ENCODE data around the gene SERPINE1.
"Not testable (repeated sequence)": the region's sequence is repeated elsewhere in the genome, so short reads cannot be mapped to it uniquely, and the experiment has no call there.

SERPINE1 gene

DNA sequence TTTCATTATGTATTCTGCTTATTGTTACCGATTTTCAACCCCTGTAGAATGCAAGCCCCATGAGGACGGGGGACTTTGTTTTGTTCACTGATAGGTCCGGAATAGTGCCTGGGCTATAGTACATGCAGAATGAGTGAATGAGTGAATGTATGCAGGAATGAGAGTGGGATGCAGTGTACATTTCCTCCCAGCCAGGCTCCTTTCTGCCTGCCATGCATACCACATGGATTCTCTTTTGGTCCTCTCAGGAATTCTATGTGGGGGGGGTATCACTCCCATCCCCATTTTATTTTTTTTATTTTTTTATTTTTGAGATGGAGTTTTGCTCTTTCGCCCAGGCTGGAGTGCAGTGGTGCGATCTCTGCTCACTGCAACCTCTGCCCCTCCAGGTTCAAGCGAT, 24.9 kb upstream of the SERPINE1 start:
- DNase-seq (ENCODE audit: low spot score), result no peak

DNA sequence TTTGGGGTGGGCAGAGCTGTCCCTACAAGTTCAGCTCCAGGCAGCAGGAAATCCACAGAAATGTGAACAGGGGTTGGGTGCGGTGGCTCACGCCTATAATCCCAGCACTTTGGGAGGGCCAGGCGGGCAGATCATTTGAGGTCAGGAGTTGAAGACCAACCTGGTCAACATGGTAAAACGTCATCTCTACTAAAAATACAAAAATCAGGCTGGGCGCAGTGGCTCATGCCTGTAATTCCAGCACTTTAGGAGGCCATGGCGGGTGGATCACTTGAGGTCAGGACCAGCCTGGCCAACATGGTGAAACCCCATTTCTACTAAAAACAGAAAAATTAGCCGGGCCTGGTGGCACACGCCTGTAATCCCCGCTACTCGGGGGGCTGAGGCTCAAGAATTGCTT, 23.2 kb upstream of the SERPINE1 start:
- DNase-seq (ENCODE audit: low spot score), result not testable (repeated sequence)

DNA sequence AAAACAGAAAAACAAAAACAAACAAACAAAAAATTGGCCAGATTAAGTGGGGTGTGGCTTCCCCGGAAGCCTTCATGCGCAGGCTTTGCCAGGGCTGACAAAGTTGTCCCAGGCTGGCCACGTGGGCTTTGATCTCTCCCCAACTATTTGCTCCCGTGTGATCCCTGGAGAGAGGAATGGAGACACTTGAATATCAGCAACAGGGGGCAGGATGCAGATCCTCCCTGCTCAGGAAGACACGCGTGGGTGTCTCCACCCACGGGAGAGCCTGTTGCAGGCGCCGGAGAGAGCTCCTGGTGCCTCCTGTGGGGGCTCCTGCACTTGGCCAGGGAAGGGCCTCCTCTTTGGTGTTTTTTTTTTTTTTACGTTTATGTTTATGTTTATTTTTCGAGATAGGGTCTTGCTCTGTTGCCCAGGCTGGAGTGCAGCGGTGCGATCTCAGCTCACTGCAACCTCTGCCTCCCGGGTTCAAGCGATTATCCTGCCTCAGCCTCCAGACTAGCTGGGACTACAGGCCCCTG, 22.7 kb upstream of the SERPINE1 start:
- DNase-seq (ENCODE audit: low spot score), result no peak

DNA sequence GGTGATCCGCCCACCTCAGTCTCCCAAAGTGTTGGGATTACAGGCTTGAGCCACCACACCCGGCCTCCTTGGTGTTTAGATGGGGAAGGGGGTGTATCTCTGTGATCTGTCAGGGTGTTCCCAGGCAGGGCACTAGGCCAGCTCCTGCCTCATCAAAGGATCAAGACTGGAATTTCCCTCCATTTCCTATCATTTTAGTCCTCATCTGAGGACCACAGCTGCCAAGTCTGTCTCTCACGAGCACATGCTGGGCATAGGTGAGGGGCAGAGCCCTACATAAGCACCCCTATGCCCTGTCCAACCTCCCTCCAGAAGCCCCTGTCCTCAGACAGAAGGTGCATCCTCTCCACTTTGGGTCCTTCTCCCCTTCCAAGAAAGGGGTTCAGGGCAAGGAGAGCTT, 22.1 kb upstream of the SERPINE1 start:
- no peak for DNase-seq (ENCODE audit: low spot score)

DNA sequence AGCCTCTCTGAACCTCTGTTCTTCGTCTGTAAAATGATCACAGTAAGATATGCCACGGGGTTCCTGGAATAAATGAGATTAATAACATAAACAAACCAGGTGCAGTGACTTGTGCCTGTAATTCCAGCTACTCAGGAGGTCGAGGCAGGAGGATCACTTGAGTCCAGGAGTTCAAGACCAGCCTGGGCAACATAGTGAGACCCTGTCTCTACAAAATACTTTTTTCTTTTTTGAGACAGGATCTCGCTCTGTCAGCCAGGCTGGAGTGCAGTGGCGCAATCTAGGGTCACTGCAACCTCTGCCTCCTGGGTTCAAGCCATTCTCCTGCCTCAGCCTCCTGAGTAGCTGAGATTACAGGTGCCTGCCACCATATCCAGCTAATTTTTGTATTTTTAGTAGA, 21.7 kb upstream of the SERPINE1 start:
- DNase-seq (ENCODE audit: low spot score), result not testable (repeated sequence)

DNA sequence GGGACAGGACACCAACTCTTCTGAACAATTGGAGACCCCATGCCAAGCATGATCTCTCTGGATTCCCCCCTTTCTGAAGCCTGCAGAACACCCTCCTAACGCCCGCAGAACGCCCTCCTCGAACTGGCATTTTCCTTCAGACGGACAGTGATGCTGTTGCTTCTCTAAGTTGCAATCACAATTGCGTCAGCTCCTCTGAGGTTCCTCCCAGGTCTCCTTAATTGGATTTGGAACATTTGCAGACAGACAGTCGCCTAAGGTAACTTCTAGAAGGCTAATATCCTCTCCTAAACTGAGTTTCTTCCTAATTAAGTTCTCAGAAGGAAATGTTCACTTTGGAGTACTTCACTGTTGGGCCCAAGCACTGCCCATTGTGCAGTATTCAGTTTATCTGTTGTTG, 20.5 kb upstream of the SERPINE1 start:
- DNase-seq (ENCODE audit: low spot score), result no peak

DNA sequence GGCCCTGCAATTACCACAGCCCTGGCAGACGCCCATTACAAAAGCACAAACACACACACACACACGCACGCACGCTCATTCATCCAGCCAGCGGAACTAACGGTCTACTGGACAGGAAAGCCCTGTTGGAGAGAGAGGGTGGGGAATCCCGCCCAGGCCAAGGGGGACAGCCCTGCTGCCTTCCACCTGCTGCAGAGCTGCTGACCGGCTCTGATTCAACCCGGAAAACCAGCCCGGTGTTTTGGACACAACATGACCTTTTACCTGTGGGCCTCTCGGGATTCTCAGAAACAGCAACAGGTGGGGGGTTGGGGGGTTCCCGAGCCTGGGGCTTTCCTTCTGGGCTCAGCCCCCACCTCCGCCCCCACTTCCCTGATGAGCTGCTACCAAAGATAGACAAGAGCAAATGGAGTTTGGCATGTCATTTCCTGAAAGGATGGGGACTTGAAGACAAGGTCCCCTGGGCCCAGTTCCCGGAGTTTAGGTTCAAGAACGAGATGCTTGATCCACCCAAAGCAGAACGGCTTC, 18.5 kb upstream of the SERPINE1 start:
- DNase-seq (ENCODE audit: low spot score), result no peak

DNA sequence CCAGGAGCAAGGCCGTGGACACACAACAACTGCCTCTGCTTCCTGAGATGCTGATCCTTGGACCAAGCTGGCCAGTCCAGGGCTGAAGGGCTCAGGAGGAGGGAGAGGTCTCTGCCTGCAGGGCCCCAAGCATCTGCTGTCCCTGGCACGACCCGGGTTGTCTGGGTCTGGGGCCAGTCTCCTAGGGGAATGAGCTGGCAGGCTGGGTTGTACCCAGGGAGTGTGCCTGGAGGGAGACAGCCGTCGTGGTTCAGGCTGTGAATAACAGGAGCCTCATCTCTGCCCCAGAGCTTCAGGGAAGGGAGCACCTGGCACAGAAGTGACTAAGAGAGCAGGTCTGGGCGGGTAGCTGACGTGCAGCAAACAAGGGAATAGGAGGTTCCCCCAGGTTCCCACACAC, 17.9 kb upstream of the SERPINE1 start:
- no peak for DNase-seq (ENCODE audit: low spot score)

DNA sequence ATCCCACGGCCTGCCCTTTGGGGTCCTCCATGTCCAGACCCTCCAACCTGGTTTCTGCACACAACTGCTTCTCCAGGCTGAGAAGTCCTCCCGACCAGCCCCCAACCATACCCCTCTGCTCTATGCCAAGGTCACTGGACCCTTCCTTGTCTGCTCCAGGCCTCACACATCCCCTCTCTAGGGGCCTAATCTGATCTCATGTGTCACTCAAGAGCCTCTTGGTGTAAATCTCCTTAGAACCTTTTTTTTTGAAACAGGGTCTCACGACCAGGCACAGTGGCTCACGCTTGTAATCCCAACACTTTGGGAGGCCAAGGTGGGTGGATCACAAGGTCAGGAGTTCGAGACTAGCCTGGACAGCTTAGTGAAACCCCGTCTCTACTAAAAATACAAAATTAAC, 17.5 kb upstream of the SERPINE1 start:
- DNase-seq (ENCODE audit: low spot score), result no peak

DNA sequence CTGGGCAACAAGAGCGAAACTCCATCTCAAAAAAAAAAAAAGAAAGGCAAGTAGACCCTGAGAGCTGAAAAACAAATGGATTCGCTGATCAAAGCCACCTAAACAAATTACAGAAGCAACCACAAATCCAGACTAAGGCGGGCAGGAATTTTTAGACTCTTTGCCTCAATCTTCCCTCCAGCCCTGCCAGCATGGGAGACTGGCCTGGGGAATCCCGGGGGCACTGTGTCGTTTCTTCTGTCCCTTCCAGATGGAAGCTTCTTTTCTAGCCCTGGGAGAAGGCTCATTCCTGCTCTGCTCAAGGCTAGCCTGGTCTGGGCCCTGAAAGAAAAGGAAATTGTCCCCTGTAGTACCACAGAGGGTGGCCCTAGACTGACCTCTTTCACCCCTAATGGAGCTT, 15.6 kb upstream of the SERPINE1 start:
- no peak for DNase-seq (ENCODE audit: low spot score)

DNA sequence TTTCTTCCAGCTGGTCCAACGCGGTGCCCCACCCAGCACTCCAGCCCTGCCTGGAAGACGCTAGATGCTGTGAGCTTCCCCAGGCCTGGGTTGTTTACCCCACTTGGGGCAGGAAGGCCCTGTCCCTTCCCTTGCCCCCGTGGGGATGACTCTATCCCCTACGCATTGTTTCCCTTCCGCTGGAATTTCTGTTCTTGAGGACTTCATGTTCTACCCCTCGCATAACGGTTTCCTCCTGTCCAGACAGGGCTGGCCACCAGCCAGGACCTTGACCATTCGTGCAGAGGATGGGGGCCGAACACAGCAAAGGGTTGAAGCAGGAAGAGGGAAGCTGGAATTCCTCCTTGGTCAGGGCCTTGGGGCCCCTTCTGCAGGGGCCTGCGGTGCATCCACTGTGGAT, 14.7 kb upstream of the SERPINE1 start:
- DNase-seq (ENCODE audit: low spot score), result no peak

DNA sequence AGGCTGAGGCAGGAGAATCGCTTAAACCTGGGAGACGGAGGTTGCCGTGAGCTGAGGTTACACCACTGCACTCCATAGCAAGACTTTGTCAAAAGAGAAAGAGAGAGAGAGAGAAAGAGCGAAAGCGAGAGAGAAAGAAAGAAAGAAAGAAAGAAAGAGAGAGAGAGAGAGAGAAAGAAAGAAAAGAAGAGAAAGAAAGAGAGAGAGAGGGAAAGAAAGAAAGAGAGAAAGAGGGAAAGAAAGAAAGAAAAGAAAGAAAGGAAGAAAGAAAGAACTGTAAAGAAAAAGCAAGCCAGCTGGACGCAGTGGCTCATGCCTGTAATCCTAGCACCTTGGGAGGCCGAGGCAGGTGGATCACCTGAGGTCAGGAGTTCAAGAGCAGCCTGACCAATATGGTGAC, 13.8 kb upstream of the SERPINE1 start:
- not testable (repeated sequence) for DNase-seq (ENCODE audit: low spot score)

DNA sequence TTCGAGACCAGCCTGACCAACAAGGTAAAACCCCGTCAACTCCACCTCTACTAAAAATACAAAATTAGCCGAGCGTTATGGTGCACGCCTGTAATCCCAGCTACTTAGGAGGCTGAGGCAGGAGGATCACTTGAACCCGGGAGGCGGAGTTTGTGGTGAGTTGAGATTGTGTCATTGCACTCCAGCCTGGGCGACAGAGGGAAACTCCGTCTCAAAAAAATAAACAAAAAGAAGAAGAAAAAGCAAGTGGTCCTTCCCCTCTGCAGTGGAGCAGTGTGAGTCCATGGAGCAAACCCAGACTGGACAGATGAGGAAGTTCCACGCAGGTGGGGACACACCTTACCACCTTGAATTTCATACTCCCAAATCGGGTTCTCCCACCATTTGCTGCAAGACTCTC, 13.1 kb upstream of the SERPINE1 start:
- no peak for DNase-seq (ENCODE audit: low spot score)

DNA sequence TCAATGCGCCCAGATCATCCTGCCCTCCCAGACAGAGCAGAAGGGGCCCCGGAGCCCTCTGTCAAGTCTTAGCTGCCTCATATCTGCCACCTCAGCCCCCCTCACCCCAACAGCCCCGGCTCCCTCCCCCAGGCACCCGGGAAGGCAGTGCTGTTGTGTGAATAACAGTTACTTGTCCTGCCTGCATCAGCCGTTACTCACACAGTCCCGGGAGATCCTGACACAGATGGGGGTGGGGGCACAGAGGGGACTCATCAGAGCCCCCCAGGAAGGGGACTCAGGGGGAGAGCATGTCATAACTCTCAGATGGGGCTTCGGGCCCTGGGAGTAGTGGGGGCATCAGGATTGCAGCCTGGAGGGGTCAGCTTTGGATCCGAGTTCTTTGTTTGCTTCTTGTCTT, 12.4 kb upstream of the SERPINE1 start:
- DNase-seq (ENCODE audit: low spot score), result no peak

DNA sequence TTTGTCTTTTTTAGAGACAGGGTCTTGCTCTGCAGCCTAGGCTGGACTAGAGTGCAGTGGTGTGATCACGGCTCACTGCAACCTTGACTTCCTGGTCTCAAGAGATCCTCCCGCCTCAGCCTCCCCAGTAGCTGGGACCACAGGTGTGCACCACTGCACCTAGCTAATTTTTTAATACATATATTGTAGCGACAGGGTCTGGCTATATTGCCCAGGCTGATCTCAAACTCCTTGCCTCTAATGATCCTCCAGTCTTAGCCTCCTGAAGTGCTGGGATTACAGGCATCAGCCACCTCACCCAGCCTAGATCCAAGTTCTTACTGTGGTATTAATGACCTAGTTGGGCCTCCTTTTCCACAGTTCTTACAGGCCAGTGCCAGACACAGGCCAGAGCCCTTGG, 11.7 kb upstream of the SERPINE1 start:
- DNase-seq (ENCODE audit: low spot score), result no peak

DNA sequence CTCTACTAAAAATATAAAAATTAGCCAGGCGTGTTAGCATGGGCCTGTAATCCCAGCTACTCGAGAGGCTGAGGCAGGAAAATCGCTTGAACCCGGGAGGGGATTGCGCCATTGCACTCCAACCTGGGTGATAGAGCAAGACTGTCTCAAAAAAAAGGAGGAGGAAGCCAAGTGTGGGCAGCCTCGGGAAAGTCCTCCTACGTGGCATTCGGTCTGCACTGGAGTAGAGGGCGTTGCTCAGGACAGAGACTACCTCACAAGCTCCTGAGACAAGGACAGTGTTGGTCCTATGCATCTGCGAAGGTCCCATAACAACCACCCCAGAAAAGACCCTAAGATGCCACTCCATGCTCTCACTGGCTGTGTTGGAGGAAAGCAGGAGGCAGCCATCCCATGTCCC, 10.0 kb upstream of the SERPINE1 start:
- DNase-seq (ENCODE audit: low spot score), result no peak

DNA sequence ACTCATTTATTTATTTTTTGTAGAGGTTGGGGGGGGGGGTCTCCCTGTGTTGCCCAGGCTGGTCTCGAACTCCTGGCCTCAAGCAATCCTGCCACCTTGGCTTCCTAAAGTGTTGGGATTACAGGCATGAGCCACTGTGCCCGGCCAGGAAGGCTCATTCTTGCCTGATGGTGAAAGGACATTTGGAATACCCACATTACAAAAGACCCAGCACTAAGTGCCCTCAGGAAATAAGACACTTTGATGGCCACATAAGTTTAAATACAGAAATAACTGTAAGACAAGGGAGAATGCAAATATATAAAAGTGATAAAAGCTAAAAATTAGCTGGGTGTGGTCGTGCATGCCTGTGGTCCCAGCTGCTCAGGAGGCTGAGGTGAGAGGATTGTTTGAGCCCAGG, 8.0 kb upstream of the SERPINE1 start:
- no peak for DNase-seq (ENCODE audit: low spot score)

DNA sequence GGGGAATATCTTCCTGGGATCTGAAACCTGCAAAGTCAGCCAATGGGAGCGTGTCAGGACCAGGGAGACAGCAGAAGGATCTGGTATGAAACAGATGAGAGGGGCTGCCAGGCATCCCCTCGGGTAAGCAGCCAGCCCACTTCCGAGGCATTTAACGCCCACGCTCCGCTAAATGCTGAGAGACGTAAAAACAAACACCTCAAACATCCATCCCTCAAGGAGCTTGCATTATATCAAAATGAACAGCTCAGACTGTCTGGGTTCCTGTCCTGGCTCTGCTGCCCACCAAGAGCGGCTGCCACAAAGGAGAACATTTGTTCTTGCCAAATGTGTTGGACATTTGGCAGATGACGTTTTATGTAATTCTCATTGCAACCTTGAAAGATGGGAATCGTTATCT, 7.0 kb upstream of the SERPINE1 start:
- DNase-seq (ENCODE audit: low spot score), result no peak

DNA sequence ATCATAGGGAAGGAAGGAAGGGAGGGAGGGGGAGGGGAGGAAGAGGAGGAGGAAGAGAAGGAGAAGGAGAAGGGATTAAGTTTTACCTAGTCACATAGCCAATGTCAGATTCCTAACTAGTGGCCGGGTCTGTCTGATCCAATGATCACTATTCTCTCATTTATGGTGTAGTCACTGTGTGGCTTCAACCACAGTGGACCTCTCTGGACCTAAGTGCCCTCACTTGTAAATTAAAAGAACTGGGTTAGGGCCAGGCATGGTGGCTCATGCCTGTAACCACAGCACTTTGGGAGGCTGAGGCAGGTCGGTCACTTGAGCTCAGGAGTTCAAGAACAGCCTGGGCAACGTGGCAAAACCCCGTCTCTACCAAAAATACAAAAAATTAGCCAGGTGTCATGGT, 6.6 kb upstream of the SERPINE1 start:
- DNase-seq (ENCODE audit: low spot score), result no peak

DNA sequence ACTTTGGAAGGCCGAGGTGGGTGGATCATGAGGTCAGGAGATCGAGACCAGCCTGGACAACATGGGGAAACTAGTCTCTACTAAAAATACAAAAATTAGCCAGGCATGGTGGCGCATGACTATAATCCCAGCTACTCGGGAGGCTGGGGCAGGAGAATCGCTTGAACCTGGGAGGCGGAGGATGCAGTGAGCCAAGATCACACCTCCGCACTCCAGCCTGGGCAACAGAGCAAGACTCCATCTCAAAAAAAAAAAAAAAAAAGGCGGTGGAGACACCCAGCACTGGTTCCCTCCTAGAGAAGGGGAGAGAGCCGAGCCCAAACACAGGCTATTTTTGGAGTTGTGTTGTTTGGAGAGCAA, 5.3 kb upstream of the SERPINE1 start:
- not testable (repeated sequence) for DNase-seq (ENCODE audit: low spot score)

DNA sequence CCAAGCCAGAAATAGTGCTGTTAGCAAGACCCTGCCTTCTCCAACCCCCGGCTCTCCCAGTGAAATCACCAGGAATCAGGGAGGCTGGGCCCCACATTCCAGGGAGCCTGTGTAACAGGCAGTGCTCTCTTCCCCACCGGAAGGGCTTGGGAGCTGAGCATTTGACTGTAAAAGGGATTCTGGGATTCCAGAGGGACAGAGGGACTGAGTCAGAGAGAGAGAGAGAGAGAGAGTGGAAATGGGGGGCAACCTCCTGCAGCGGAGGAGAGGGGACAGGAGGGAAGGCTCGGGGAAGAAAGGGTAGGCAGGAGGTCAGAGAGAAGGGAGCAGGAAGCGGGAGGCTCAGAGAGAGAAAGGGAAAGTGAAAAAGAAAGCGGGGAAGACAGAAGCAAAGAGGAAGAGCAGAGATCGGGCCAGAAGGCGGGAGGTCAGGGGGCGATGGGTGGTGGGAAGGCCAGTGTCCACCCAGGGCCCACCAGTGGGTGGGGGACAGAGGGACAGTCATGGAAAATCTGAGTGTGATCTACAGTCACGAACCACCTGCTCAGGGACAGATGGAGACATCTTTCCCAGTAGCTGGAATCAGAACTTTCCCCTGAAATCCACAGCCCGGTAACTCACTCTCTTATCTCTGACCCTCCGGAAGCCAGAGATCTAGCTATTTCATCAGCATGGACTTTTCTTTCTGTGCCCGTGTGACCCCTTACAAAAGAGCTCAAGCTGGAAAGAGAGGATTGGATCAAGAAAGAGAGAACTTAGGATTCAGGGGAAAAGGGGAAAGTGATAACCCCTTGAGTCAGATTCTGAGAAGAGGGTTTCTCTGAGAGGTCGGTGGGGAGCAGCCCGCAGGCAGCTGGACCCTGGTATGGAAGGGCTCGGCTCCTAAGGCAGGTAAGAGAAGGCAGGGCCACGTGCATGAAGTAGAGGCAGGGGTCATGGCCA, 4.6 kb upstream of the SERPINE1 start:
- no peak for DNase-seq (ENCODE audit: low spot score)

DNA sequence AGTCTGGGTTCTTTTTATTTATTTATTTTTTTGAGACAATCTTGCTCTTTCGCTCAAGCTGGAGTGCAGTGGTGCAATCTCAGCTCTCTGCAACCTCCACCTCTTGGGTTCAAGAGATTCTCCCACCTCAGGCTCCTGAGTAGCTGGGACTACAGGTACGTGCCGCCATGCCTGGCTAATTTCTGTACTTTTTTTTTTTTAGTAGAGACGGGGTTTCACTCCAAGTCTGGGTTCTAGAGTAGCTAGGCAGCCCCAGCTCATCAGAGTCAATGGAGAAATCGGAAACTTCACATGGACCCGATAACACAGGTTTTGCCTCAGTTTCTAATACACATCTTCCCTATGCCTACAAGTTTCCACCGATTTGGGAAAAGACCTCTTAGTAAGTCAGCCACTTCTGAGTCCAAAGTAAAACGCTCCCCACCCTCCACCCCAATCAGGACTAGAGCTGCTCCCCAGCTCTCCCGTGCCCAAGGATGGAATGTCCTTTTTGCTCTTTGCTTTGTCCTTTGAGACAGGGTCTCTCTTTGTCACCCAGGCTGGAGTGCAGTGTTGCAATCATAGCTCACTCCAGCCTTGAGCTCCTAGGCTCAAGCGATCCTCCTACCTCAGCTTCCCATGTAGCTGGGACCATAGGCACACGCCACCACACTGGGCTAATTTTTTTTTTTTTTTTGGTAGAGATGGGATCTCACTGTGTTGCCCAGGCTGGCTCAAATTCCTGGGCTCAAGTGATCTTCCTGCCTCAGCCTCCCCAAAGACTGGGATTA, 3.8 kb upstream of the SERPINE1 start:
- DNase-seq (ENCODE audit: low spot score), result no peak

DNA sequence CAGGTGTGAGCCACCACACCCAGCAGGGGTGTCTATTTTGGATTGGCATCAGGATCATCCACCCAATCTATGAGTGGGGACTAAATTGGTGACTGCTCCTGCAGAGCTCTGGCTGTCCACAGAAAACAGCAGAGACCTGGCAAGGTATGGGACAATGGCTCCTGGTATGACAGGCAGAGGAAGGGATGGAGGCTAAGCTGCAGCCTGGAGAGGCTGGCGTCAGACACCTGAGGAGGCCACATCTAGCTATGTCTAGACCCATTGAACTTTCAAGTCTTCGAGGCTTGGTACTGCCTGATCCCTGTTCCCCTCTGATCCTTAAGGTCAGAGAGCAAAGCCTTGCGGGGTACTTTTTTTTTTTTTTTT, 3.2 kb upstream of the SERPINE1 start:
- DNase-seq (ENCODE audit: low spot score), result no peak

All from germinal center (tissue), 1 donor.